ENCODE results near the gene CYB561D1.

- TF ChIP-seq CTCF (tag by site-specific recombination; IDR thresholded peaks at IDR 0.05), result no peak
- no peak for TF ChIP-seq PBX3 (CRISPR knock-in tag; IDR thresholded peaks at IDR 0.05)
- TF ChIP-seq PRDM1 (tag by site-specific recombination; IDR thresholded peaks at IDR 0.05), result no peak; the same call in 1 of the 2 replicates
- TF ChIP-seq ZNF302 (tag by site-specific recombination; IDR thresholded peaks at IDR 0.05; ENCODE audit: low read depth), result no peak
- no peak for TF ChIP-seq TCF7L2 (IDR thresholded peaks at IDR 0.05; ENCODE audit: borderline replicate concordance, low read depth, low read length)
- no peak for TF ChIP-seq ZFP3 (tag by site-specific recombination; IDR thresholded peaks at IDR 0.05; ENCODE audit: low read depth)
- no peak for TF ChIP-seq ZBTB7A (tag by site-specific recombination; IDR thresholded peaks at IDR 0.05; ENCODE audit: low read depth)
- no peak for TF ChIP-seq ZNF777 (tag by site-specific recombination; IDR thresholded peaks at IDR 0.05; ENCODE audit: borderline replicate concordance)
- no peak for TF ChIP-seq ZNF223 (tag by site-specific recombination; IDR thresholded peaks at IDR 0.05)
- TF ChIP-seq ZNF623 (tag by site-specific recombination; IDR thresholded peaks at IDR 0.05), result no peak
- no peak for TF ChIP-seq ZNF121 (tag by site-specific recombination; IDR thresholded peaks at IDR 0.05)
- TF ChIP-seq ATF2 (tag by site-specific recombination; IDR thresholded peaks at IDR 0.05; ENCODE audit: low read depth), result no peak
- TF ChIP-seq ZNF138 (tag by site-specific recombination; IDR thresholded peaks at IDR 0.05; ENCODE audit: borderline replicate concordance), result no peak
Measured at GRCh38 chr1:109547463-109548320, 53.8 kb downstream of the CYB561D1 start.

All from HEK293 (cell line).